HL-60 (cell line): ENCODE measurements around the gene HLCS.

Source experiments
- DNase-seq, 2 experiments: peaks; one replicate each; pipeline ENCODE4 v3.0.0-alpha.2; 2010 to 2020; ENCODE audit warnings: low read depth in 1 of 2, low spot score in 1 of 2
- H3K27ac ChIP-seq: fragments of 250-450 bp; sonication (Bioruptor Pico); replicated peaks from 2 replicates; pipeline ENCODE4 v1.5.1; 2020; ENCODE audit warnings: mild to moderate bottlenecking, moderate library complexity
- H3K27me3 ChIP-seq: fragments of 250-450 bp; sonication (Bioruptor Pico); 2 replicates; pipeline ENCODE4 v1.5.1; 2021; ENCODE audit warnings: mild to moderate bottlenecking, moderate library complexity; ENCODE audit not compliant: insufficient read depth, poor library complexity, severe bottlenecking
- H3K4me3 ChIP-seq: replicated peaks from 2 replicates; pipeline ENCODE4 v1.5.1; 2011; ENCODE audit warnings: mild to moderate bottlenecking, control low read depth, low read length; ENCODE audit not compliant: insufficient read depth
- GABPA ChIP-seq: IDR thresholded peaks from 2 replicates; pipeline ENCODE4 v1.6.1; 2012; ENCODE audit warnings: low read depth
- POLR2AphosphoS5 ChIP-seq: IDR thresholded peaks from 2 replicates; pipeline ENCODE4 v1.6.1; 2012; ENCODE audit warnings: low read depth
- REST ChIP-seq: IDR thresholded peaks from 2 replicates; pipeline ENCODE4 v1.6.1; 2012; ENCODE audit warnings: low read depth; ENCODE audit not compliant: insufficient replicate concordance
- SPI1 ChIP-seq: IDR thresholded peaks from 2 replicates; pipeline ENCODE4 v1.6.1; 2012; ENCODE audit warnings: low read depth, mild to moderate bottlenecking, borderline replicate concordance
- TF ChIP-seq, protein P1 (sequence below): IDR thresholded peaks from one replicate; pipeline ENCODE4 v1.5.1; 2011; ENCODE audit warnings: low read length, control low read depth, inconsistent platforms; ENCODE audit not compliant: insufficient read depth

The HLCS gene

GRCh38 chr21:36773995-36774394 lies 192.5 kb downstream of the HLCS start:
- no peak for DNase-seq
- Histone ChIP-seq H3K27ac (no peak overlapping the region), H3K4me3 (no peak overlapping the region), H3K27me3 (peaks cover 3% of the 10 kb centered on the region)
- TF ChIP-seq POLR2AphosphoS5 = no peak
- TF ChIP-seq REST = no peak
- no peak for TF ChIP-seq SPI1
- TF ChIP-seq GABPA = no peak
- TF ChIP-seq, protein P1, sequence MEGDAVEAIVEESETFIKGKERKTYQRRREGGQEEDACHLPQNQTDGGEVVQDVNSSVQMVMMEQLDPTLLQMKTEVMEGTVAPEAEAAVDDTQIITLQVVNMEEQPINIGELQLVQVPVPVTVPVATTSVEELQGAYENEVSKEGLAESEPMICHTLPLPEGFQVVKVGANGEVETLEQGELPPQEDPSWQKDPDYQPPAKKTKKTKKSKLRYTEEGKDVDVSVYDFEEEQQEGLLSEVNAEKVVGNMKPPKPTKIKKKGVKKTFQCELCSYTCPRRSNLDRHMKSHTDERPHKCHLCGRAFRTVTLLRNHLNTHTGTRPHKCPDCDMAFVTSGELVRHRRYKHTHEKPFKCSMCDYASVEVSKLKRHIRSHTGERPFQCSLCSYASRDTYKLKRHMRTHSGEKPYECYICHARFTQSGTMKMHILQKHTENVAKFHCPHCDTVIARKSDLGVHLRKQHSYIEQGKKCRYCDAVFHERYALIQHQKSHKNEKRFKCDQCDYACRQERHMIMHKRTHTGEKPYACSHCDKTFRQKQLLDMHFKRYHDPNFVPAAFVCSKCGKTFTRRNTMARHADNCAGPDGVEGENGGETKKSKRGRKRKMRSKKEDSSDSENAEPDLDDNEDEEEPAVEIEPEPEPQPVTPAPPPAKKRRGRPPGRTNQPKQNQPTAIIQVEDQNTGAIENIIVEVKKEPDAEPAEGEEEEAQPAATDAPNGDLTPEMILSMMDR = no peak

- Histone ChIP-seq H3K27me3 (peaks cover 3% of the 10 kb centered on the region), H3K27ac (no peak overlapping the region), H3K4me3 (no peak overlapping the region)
- no peak for DNase-seq
- TF ChIP-seq POLR2AphosphoS5 (no peak), SPI1 (no peak), REST (no peak), GABPA (no peak)
- TF ChIP-seq, protein P1 = no peak
Measured at GRCh38 chr21:36773117-36773516, 193.4 kb downstream of the HLCS start.

DNA sequence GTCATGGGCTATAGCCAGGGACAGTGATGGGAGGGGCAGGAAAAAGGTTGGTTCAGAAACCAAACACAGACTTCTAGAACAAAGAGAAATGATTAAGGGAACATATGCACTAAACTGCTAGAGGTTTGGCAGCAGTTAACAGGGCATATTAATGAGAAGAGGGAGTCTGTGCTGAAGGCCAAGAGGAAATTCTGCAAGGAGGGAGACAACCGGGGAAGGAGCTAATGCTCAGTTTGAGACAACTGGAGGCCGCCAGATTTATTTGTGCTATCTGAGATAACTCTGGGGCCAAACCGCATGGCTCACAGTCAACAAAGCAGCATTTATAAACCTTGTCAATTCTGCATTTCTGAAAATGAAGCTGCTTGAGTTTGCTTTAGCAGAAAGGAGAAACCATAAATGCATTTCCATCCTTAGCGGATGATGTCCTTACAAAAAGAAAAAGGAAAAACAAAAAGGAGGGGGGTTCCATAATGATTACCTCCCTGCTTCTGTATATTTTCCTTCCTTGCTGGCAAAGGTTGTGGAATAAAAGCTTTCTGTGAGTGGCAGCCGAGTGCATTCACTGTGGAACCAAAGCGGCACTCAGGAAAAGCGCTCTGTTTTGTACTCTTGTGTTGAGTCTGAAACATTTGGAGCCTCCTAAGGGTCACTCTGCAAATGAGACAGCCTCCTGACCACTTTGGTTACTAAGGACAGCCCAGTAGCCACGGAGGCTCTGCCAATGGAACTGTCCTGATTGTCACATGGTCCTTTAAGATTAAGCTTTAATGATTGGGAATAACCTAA lies 197.2 kb downstream of the HLCS start:
- H3K27ac ChIP-seq = no peak overlapping the region
- peaks cover 3% of the 10 kb centered on the region for H3K27me3 ChIP-seq
- no peak for TF ChIP-seq SPI1
- no peak for TF ChIP-seq POLR2AphosphoS5
- DNase-seq = no peak
- H3K4me3 ChIP-seq = no peak overlapping the region

DNA sequence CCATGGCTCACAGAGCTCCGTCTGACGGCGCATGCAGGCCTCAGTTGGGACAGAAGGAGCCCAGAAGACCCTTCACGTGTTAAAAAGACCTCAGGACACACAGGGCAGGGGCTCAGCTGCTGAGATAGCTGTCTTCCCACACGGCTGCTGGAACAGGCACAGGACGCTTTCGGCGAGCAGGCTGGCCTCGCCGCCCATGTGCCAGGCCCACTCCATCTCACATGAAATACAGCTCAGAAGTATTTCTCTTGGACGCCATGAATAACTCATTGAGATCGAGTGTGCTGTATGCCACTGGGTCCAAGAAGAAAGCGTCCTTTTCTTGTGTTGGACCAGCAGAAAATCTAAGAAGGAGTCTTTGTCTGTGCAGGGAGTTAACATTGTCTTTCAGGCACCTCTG lies 198.0 kb downstream of the HLCS start:
- TF ChIP-seq GABPA (no peak), SPI1 (no peak), REST (no peak), POLR2AphosphoS5 (no peak)
- TF ChIP-seq, protein P1 = no peak
- Histone ChIP-seq H3K27me3 (peaks cover 3% of the 10 kb centered on the region), H3K4me3 (no peak overlapping the region), H3K27ac (no peak overlapping the region)
- no peak for DNase-seq
